NCI-H82 (cell line): ENCODE measurements around the gene KLHL35.
"Not testable (repeated sequence)": the region's sequence is repeated elsewhere in the genome, so short reads cannot be mapped to it uniquely, and the experiment has no call there.

Source experiments
- DNase-seq: peaks from one replicate; lab custom pipeline; 2025; lab: John Stamatoyannopoulos, UW

KLHL35 gene

GRCh38 chr11:75424396-75424795, 8.6 kb downstream of the KLHL35 start:
- peak; percentile 13 for DNase-seq

DNA sequence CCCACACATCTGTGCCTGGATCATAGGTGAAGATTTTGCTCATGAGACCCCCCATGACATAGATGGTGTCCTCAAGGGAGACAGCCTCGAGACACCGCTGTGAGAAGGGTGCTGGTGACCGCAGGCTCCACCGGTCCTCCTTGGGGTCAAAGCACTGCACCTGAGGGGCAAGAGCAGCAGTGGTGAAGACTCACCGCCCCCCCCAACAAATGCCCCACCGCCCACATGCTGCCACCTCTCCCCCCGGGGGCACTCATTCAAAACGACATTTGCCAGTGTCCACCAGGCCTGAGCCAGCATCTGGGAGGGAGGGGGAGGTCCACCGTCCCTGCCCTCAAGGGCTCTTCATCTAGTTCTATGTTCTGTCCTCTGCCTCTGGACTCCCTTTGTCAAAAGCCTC, 9.3 kb downstream of the KLHL35 start:
- DNase-seq, result no peak

- DNase-seq, result no peak
Observed at GRCh38 chr11:75422248-75423231, 10.5 kb downstream of the KLHL35 start.

DNA sequence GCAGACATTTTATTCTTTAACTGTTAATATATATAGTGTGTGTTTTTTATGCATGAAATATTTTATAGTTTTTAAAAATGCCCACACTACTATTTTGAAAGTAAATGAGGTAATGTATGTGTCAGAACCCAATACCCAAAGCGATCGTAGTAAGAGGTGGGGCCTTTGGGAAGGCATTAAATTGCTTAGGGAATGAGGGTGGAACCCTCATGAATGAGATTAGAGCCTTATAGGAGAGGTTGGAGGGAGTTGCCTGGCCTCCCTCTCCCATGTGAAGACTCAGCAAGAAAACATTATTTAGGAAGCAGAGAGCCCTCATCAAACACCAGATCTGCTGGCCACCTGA, 11.1 kb downstream of the KLHL35 start:
- peak; percentile 72 for DNase-seq

DNA sequence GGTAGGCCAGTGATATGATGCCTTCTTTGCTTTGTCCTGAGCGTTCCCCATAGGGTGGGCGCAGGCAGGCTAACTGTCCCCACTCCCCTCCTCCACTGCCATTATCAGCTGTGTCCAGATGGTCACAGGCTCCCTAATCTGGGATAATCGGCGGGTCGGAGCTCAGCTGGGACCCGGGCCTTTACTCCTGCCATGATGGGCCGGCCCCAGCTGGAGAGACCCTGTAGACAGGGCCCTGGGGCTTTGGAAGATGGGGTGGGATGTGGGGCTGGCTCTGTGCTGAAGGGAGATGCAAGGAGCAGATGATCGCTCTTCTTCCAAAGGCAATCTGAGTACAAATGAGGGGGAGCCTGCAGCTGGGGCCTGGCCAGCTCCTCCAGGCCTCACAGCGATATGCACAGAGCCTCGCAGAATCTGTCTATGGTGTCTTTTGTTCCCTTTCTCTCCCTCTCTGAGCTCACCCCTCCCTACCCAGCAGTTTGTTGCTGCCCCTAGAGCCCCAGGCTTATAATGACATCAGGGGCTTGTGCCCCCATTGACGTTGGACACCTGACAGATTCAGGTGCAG, 11.9 kb downstream of the KLHL35 start:
- peak; percentile 91 for DNase-seq

- DNase-seq, result peak; percentile 60
Observed at GRCh38 chr11:75420224-75421034, 12.6 kb downstream of the KLHL35 start.

- DNase-seq, result no peak
Observed at GRCh38 chr11:75413864-75414263, 19.1 kb downstream of the KLHL35 start.

DNA sequence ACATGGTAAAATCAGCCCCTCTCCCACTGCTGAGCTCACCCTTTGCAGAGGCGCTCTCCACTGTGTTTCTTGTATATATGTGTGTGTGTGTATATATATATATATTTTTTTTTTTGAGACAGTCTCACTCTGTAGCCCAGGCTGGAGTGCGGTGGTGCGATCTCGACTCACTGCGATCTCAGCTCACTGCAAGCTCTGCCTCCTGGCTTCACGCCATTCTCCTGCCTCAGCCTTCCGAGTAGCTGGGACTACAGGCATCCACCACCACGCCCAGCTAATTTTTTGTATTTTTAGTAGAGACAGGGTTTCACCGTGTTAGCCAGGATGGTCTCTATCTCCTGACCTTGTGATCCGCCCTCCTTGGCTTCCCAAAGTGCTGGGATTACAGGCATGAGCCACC, 19.9 kb downstream of the KLHL35 start:
- DNase-seq, result not testable (repeated sequence)

GRCh38 chr11:75409971-75410370, 23.0 kb downstream of the KLHL35 start:
- DNase-seq, result not testable (repeated sequence)

- no peak for DNase-seq
Observed at GRCh38 chr11:75408957-75409219, 24.1 kb downstream of the KLHL35 start.

DNA sequence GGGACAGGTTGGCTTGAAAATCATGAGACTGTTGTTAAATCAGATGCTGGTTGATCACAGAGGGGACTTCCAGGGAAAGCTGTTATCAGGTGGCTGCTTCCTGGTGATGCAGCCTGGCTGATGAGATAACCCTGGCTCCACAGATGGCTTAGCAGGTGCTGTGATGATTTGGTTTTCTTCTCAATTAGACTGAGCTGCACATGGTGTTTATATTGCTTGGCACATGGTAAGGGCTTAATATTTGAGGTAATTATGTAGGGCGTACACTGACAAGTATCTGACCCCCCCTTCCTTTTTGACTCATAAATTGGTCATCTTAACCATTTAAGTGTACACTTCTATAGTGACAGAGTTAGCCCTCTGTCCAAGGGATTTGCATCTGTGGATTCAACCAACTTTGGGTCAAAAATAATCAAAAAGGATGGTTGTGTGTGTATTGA, 26.6 kb downstream of the KLHL35 start:
- peak; percentile 88 for DNase-seq

- no peak for DNase-seq
Observed at GRCh38 chr11:75403983-75404658, 28.9 kb downstream of the KLHL35 start.

DNA sequence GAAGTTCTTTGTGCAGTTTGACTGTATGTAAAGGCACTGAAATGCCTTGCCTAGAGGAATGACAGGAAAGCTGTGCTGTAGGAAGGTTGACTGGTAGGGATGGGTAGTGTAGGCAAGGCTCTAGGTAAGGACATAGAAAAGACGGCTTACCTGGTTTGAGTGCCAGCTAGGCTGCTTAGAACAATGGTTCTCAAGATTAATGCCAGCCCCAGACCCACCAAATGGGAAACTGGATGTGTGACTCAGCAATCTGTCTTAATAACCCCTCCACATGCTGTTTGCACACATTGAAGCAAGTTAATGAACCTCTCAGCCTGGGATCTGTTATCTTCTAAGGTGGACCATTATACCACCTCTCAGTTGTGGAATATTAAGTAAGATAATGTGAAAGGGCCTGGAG, 30.0 kb downstream of the KLHL35 start:
- peak; percentile 36 for DNase-seq

- DNase-seq, result peak; percentile 12
Observed at GRCh38 chr11:75402002-75402773, 30.8 kb downstream of the KLHL35 start.

- DNase-seq, result peak; percentile 35
Observed at GRCh38 chr11:75400146-75400865, 32.7 kb downstream of the KLHL35 start.

- peak; percentile 94 for DNase-seq
Observed at GRCh38 chr11:75399344-75400145, 33.5 kb downstream of the KLHL35 start, which contains the start of gene RPS3. TSS of gene RPS3 (plus strand) at chr11:75399518. CDS start at chr11:75399548, 30 bp downstream.

DNA sequence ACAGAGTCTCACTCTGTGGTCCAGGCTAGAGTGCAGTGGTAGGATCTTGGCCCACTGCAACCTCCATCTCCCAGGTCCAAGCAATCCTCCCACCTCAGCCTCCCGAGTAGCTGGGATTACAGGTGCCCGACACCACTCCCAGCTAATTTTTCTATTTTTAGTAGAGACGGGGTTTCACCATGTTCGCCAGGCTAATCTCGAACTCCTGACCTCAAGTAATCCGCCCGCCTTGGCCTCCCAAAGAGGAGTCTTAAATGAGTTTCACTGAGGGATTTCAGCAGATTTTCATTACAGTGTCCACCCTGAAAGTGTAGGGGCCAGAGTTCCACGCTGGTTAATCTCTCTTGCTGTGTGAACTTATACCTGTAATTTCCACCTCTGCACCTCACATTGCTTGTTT, 34.1 kb downstream of the KLHL35 start:
- DNase-seq, result no peak

GRCh38 chr11:75394085-75394840, 38.7 kb downstream of the KLHL35 start:
- no peak for DNase-seq

DNA sequence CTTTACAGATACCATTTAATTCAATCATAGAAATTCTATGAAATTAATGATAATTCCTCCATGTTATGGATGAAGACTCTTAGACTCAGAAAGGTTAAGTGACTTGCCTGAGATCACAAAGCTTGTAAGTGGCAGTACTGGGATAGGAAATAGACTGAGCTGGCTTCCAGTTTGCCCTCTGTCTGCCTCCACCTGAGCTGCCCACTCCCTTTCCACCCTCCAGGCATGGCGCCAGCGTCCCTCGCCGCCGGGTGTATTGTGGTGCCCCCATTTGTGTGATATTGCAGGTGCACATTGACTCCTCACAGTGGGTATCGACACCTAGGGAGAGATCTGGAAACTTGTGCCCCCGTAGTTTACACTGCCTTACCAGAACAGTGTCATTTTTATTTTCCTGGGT, 43.1 kb downstream of the KLHL35 start:
- no peak for DNase-seq
